Esophagus squamous epithelium (tissue), 5 donors: ENCODE data around the gene FNDC5. TPM values are rescaled to one million over a fixed set of nuclear protein-coding genes. Genes with fewer than 3 reads are reported as not detected.

Source experiments
- DNase-seq: peaks from one replicate; lab custom pipeline; 2025; lab: John Stamatoyannopoulos, UW
- H3K27ac ChIP-seq, 4 donors: fragments of 200-600 bp; sonication (generic); one replicate each; pipeline ENCODE4 v1.5.1; 2016 to 2019; ENCODE audit warnings: mild to moderate bottlenecking in 1 of 4
- H3K27me3 ChIP-seq, 4 donors: fragments of 200-600 bp; sonication (generic); 1 replicate in 3 of 4; 2 replicates in 1 of 4; pipeline versions ENCODE4 v1.5.1 to v1.6.0; 2017 to 2021; ENCODE audit warnings: antibody characterized with exemption in 1 of 4
- H3K36me3 ChIP-seq, 3 donors: fragments of 200-600 bp; sonication (generic); one replicate each; pipeline ENCODE4 v1.5.1; 2016 to 2019
- H3K4me1 ChIP-seq, 3 donors: fragments of 200-600 bp; sonication (generic); one replicate each; pipeline ENCODE4 v1.5.1; 2017 to 2019
- H3K4me3 ChIP-seq, 4 donors: fragments of 200-600 bp; sonication (generic); 1 replicate in 3 of 4; 2 replicates in 1 of 4; pipeline ENCODE4 v1.5.1; 2016 to 2019; ENCODE audit warnings: mild to moderate bottlenecking in 2 of 4, moderate library complexity in 1 of 4
- H3K9me3 ChIP-seq, 3 donors: fragments of 200-600 bp; sonication (generic); one replicate each; pipeline ENCODE4 v1.5.1; 2016 to 2019
- CTCF ChIP-seq, 6 experiments: fragments of 450-650 bp in 4 of 6; fragments of 200-600 bp in 2 of 6; sonication (generic) in 2 of 6; IDR thresholded peaks; one replicate each; pipeline ENCODE4 v1.5.1; 2016 to 2019; ENCODE audit warnings: antibody characterized with exemption in 6 of 6, mild to moderate bottlenecking in 4 of 6, moderate library complexity in 4 of 6
- POLR2A ChIP-seq, 4 donors: fragments of 450-650 bp; IDR thresholded peaks; one replicate each; pipeline ENCODE4 v1.6.1; 2017; ENCODE audit warnings: antibody characterized with exemption in 4 of 4, mild to moderate bottlenecking in 4 of 4, moderate library complexity in 3 of 4
- WGBS, 2 donors: methylation state at CpG; one replicate each; pipeline ENCODE4 v1.1.5; 2018; 5-methylcytosine and 5-hydroxymethylcytosine counted together
- intact Hi-C: fragments of 100-400 bp; cut with DNase I; formaldehyde crosslinking; loops from one replicate; pipeline ENCODE4 v1.15.0; 2022
- total RNA-seq, 4 donors: library from RNA; depleted of rRNA; stranded (reverse); fragments of >200 nt; gene quantifications; one replicate each; pipeline ENCODE4 v1.1.0, GENCODE V29; 2016
- donor health status: DM: yes; HTN: yes; CAD: no.

Gene FNDC5
- under 1 TPM in 2 of 4 donors, not detected in 2; 0.44 to 0.76 TPM for total RNA-seq

- intact Hi-C loops = loop anchor here (10.0 kb wide), 1 partner anchor 156 kb away; no protein-coding TSS in a partner anchor
- whole genome bisulfite sequencing, 2 donors = 10% methylated on average over 8 of the region's 99 CpGs; no CpG with 5 or more reads in 1 of the 2 donors
- peak within 1 kb of the TSS in 1 of 4 donors; percentile 1 for H3K27ac ChIP-seq
- H3K36me3 ChIP-seq = peaks cover 0 to 6% (median 0%) of the 10 kb centered on the region in 3 donors
- H3K4me1 ChIP-seq = peaks cover 10 to 28% (median 13%) of the 10 kb centered on the region in 3 donors
- H3K9me3 ChIP-seq = no peaks in the 10 kb centered on the region
- H3K27me3 ChIP-seq = peaks cover 0 to 53% (median 4%) of the 10 kb centered on the region in 4 donors
- no peak for DNase-seq
- H3K4me3 ChIP-seq = peak within 1 kb of the TSS; percentile 20 to 69 (median 40)
- TF ChIP-seq POLR2A (IDR thresholded peaks at IDR 0.05) = no peak
These were observed at the start of gene FNDC5 for GRCh38 chr1:32870615-32871363. Gene FNDC5, minus strand, starts transcription at chr1:32870912.

- no peak overlapping the region for H3K27ac ChIP-seq
- peaks cover 0 to 62% (median 2%) of the 10 kb centered on the region in 4 donors for H3K27me3 ChIP-seq
- H3K4me3 ChIP-seq = no peak overlapping the region
- TF ChIP-seq CTCF (IDR thresholded peaks at IDR 0.05) = no peak
- TF ChIP-seq POLR2A (IDR thresholded peaks at IDR 0.05) = no peak
- intact Hi-C loops = loop anchor here (10.0 kb wide), 1 partner anchor 165 kb away; the partner anchor contains the start of gene AZIN2
- DNase-seq = no peak
- H3K4me1 ChIP-seq = peaks cover 5 to 7% (median 5%) of the 10 kb centered on the region in 3 donors
- WGBS, 2 donors = 71 to 82% methylated on average over 8 to 11 of the region's 11 CpGs
- H3K36me3 ChIP-seq = no peaks in the 10 kb centered on the region
- no peaks in the 10 kb centered on the region for H3K9me3 ChIP-seq
These were observed 49.4 kb upstream of the FNDC5 start for GRCh38 chr1:32919811-32920733.

GRCh38 chr1:32918179-32918578, 47.5 kb upstream of the FNDC5 start:
- intact Hi-C loops = no loop called here
- H3K27ac ChIP-seq = no peak overlapping the region
- no peaks in the 10 kb centered on the region for H3K4me1 ChIP-seq
- no peaks in the 10 kb centered on the region for H3K9me3 ChIP-seq
- DNase-seq = no peak
- peaks cover 0 to 44% (median 0%) of the 10 kb centered on the region in 4 donors for H3K27me3 ChIP-seq
- H3K36me3 ChIP-seq = no peaks in the 10 kb centered on the region
- H3K4me3 ChIP-seq = no peak overlapping the region
- no peak for TF ChIP-seq CTCF (IDR thresholded peaks at IDR 0.05)
- no peak for TF ChIP-seq POLR2A (IDR thresholded peaks at IDR 0.05)
- 47% methylated on average over 1 of the region's 1 CpG for WGBS, 2 donors

GRCh38 chr1:32917521-32917920, 46.8 kb upstream of the FNDC5 start:
- H3K4me3 ChIP-seq = no peak overlapping the region
- no peaks in the 10 kb centered on the region for H3K4me1 ChIP-seq
- H3K27me3 ChIP-seq = peaks cover 0 to 37% (median 0%) of the 10 kb centered on the region in 4 donors
- TF ChIP-seq POLR2A (IDR thresholded peaks at IDR 0.05) = no peak
- no peak for TF ChIP-seq CTCF (IDR thresholded peaks at IDR 0.05)
- H3K9me3 ChIP-seq = no peaks in the 10 kb centered on the region
- no peak for DNase-seq
- WGBS, 2 donors = 60 to 71% methylated on average over 2 to 7 of the region's 7 CpGs
- intact Hi-C loops = no loop called here
- H3K36me3 ChIP-seq = no peaks in the 10 kb centered on the region
- H3K27ac ChIP-seq = no peak overlapping the region

GRCh38 chr1:32915766-32916706, 45.3 kb upstream of the FNDC5 start:
- Histone ChIP-seq H3K4me1 (no peaks in the 10 kb centered on the region), H3K27me3 (peaks cover 0 to 30% (median 0%) of the 10 kb centered on the region in 4 donors), H3K4me3 (no peak overlapping the region), H3K27ac (no peak overlapping the region), H3K9me3 (no peaks in the 10 kb centered on the region), H3K36me3 (no peaks in the 10 kb centered on the region)
- DNase-seq = no peak
- intact Hi-C loops = no loop called here
- TF ChIP-seq POLR2A (IDR thresholded peaks at IDR 0.05) = no peak
- TF ChIP-seq CTCF (IDR thresholded peaks at IDR 0.05) = no peak
- WGBS, 2 donors = 81 to 89% methylated on average over 12 of the region's 12 CpGs
